Stimulated activated CD4-positive, alpha-beta T cell treated with anti-CD3 and anti-CD28 coated beads, Interleukin-4, amount 100 ng/mL, for 24 hours (primary cell): ENCODE data around the gene AAR2.

ENCODE experiments used
- DNase-seq: peaks from one replicate; pipeline ENCODE4 v3.0.0-alpha.2; 2020

The AAR2 gene

DNA sequence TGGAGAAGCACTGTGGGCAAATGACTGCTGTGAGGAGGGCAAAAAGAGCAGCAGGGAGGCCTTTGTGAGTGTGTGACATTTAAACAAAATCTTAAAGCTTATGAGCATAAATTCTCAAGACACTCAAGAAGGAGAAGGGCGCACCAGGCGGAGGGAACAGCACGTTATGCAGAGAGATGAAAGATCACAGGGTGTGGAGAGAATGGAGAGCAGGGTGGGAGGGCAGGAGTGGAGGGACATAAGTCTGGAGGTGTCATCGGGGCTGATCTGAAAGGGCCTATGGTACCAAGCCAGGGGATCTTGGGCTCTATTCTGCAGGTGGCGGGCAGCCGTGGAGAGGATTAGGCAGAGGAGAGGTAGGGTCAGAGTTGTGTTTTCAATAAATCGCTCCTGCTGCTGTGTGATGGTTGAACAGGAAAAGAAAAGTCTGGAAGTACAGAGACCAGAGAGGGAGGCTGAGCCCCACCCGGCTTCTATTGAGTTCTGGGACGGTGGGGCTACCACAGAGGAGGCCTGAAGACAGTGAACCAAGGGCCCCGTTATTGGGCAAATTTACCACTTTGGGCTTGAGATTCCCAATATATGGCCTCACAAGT is 45.6 kb downstream of the AAR2 start:
- no peak for DNase-seq

DNA sequence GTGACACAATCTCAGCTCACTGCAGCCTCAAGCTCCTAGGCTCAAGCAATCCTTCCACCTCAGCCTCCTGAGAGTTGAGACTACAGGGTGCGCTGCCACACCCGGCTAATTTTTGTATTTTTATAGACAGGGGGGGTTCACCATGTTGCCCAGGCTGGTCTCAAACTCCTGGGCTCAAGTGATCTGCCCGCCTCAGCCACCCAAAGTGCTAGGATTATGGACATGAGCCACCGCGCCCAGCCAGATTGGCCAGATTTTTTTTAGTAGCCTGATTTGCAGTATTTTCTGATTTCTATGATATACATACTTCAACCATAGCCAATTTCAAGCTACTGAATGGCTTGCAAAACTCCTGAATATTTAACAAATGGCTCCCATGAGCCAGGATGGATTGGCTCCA is 48.5 kb downstream of the AAR2 start:
- no peak for DNase-seq

DNA sequence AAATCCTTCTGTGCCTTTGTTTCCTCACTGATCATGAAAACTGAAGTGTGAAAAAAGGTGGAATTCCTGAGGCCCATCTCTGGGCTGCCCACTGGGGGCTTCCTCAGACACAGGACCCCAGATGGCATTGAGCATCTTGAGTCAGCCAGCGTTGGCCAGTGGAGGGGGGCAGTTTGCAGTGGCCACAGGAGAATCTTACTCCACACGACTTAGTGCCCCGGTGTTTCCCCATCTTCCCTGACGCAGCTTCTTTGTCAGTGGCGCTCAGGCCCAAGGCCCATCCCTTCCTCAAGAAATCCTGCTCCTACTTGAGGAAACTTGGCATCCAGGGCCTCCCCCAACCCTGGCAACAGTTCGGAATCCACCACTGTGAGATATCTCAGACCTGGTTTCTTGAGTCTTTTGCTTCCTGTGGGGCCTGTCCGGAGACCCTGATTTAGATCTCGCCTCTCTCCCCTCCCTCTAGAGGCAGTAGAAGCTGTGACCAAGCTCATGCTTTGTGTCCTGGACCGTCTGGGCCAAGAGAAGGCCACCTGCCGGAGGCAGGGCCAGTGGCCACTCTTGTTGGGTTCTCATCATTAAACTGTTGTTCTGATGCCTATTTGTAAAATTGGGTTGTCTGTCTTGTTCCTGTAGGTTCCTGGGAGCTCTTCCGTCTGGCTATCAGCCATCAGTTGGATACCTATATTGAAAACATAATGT is 49.6 kb downstream of the AAR2 start:
- no peak for DNase-seq

DNA sequence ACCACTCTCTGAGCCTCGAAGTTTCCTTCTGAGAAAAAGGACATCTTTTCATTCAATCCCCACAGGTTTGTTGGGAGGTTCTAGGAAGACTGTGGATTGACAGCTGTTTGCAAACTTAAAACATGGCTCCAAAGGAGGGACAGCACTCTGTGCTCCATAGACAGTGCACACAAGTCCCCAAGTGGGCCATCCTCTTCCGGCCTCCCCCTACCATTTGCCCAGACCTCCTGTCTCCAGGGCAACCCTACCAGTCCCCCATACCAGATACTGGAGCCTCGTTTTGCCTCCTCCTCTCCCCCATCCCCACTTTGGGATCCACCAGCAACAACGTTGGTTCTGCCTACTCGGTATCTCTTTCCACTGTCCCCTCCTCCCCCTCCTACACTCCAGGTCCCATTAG is 61.4 kb downstream of the AAR2 start:
- DNase-seq = no peak

DNA sequence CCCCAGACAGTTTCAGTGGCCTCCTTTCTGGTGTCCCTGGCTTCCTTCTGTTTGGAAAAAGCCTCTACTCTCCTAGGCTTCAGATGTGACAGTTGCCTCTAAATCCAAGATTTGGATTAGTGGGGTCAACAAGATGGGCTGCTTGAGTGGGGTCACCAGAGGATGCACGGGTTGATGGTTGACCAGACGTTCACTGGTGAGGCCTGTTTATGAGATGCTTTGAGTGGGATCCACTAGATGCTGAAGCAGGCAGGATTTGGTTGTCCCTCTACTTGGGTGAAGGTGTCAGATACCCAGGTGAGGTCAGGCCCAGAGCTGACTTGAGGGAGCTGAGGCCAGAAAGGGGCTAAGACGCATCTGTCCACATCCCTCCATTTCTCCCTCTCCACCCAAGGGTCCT is 61.8 kb downstream of the AAR2 start:
- no peak for DNase-seq

DNA sequence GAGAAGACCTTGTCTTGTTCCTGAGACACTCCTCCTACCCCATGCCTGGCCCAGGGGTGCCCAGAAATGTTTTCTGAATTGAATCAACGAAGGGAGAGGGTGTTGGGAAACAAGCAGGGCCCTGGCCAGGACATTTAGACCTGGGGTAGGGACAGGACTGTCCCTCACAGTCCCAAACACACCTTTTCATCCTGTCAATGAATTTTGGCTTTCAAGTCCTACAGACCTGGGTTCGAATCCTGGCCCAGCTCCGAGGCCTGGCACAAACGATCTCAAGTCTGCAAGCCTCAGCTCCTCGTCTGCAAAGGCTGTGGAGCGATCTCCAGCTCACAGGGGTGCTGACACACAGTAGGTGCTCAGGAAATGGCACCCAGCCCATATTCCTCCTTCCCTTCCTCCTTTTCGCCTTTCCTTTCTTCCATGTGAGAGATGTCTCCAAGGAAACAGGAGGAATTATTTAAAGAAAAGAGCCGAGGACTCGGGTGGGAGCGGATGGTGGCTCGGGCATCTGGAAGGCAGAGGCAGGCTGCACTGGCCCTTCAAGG is 62.6 kb downstream of the AAR2 start:
- no peak for DNase-seq

DNA sequence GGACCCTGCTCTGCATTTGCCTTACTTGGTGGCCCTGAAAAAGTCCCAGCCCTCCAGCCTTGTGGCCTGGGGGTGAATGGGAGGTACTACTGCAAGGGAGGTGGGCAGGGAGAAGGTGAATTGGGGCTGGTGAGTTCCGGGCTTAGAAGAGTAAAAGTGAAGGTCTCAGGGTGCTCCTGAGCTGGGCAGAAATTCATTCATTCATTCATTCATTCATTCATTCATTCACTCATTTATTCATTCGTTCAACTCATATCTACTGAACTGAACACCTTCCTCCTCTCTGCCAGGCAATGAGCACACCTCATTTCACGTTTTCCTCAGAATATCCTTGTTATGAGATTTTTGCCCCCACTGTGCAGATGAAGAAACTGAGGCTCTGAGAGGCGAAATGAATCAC is 63.2 kb downstream of the AAR2 start:
- DNase-seq = no peak

DNA sequence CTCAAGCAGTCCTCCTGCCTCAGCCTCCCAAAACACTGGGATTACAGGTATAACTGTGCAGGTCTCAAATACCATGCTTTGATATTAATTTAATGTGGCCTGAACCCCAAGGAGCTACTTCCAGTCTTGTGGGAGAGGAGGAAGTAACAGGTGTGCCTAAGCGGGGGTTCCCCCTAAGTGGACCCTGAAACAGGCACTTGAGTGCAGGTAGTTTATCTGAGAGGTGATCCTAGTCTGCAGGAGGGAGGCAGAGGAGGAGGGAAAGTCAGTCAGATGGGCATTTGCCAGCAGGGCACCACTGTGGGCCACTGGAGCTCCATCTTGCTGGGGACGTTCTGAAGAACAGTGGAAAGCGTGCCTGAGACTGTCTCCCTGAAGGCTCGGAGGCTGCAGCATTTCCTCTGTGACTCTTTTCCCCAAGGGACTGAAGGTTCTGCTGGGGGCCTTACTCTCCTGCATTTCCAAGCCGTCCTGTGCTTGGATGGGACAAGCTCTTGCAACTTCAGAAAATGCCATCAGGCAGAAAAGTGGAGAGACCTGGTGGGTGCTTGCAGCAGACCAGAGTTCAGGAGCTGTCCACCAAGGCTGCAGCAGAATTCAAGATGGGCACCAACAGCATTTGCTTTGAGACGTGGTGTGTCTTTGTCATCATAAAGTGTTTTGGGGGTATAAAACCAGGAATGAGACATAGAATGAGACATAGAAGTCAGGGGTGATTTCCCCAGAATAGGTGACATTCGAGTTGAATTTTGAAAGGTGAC is 65.3 kb downstream of the AAR2 start:
- DNase-seq = no peak

DNA sequence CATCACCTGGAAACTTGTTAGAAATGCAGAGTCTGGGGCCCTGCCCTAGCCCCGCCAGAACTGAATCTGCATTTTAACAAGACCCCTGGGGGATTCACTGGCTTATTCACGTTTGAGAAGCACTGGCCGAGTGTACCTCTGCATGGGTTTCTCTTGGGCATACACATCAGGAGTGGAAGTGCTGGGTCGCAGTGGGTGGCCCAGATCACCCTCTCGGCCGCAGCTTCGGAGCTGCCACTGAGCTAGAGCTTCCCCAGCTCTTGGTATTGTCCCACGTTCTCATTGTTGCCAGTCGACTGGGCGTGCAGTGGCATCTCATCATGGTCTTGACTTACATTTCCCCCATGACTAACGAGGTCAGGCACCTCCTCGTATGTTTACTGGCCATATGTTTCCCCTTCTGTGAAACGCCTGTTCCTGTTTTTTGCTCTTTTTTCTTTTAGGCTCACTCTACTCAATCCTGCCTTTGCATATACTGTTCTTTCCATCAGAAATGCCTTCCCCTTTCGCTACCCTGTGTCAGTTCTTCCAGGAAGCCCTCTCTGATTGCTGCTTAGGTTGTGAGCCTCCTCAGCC is 66.8 kb downstream of the AAR2 start:
- DNase-seq = no peak

DNA sequence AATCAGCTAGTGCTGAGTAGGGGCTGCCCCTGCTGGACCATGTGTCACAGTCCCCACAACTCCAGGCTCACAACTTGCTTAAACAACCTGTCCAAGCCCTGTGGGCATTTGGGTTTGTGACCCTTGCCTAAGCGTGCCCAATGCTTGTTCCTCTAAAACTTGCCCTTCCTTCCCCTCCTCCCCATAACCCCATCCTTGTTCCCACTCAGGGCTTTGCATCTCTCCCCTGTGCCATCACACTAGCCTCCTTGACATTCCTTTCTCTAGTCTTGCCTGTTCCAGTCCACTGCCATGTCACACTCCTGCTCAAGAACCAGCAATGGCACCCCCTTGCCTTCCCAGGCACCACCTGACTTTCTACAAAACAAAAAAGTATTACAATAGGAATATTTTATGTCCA is 67.6 kb downstream of the AAR2 start:
- no peak for DNase-seq

DNA sequence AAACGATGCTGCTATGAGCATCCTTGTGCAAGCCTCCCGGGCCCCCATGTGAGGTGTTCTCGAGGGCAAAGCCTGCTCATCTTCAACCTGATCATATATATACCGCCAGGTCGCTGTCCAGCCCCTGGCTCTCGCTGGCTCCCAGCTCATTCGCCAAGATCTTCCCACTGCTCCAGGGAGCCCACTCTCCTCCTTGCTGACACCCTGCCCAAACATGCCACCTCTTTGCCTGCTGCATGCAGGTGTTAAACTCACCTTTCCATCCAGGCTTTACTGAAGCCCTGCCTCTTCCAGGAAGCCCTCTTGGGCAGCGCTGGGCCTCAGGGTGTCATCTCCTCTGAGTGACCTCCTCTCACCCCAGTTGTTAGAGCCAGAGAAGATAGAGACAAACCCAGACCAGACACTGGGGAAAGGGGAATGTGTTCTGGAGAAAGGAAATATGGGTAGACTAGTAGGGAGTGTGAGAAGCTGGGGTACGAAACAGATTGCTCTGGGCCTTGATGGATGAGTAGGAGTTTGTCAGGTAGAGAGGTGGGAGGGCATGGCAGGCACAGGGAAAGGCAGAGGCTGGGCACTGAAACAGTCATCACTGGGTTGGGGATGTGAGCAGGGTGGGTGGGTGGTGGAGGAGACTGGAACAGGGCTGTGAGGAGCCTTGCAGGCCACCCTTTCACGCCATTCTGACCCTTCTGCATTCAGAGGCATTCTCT is 68.7 kb downstream of the AAR2 start:
- DNase-seq = no peak

DNA sequence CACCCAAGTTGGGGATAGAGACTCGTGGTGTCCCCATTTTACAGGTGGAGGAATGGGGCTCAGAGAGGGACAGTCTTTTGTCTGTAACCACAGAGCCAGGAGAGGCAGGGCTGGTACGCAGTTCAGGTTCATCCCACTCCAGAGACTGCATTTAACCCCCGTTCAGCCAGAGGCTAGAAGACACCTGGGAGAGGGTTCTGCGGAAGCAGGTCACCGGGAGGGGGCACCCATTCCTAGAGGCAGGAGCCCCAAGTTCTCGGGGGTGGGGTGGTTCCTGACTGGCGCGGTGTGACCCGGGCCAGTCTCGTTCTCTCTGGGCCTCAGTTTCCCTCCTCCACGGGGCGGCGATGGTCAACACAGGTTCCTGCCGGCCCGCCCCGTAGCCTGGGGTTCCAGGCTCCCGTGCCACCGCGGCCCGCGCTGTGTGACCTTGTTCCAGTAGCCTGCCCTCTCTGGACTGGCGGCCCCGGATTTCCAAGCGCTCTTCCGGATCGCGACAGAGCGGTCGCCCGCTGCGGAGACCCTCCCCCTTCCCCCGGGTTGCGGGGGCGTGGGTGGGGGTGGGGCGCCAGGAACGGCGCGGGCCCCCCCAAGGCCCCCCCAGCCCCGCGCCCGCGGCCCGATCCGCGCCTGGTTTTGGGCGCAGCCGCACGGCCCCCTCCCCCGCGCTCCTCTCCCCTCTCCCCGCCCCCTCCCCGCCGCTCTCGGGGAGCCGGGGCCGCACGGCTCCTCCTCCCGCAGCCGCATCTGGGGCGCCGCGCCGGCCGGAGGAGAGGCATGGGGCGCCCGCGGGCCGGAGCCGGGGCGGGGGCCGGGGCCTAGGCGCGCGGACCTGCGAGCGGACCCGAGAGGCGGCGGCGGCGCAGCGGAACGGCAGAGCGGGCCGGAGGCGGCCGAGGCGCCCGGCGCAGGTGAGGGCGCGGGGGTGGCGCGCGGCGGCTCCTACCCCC is 69.6 kb downstream of the AAR2 start, which contains the start of gene DLGAP4:
Gene DLGAP4 (plus strand): TSS at position 738 of the 950 bp plus-strand sequence. CDS start 125,379 bp downstream, outside the sequence.
- DNase-seq = no peak
